GM12892 (cell line): ENCODE measurements around the gene RPL4.

Source experiments
- POLR2A ChIP-seq: IDR thresholded peaks from 2 replicates; pipeline ENCODE4 v1.6.1; 2011; ENCODE audit warnings: low read depth, low read length, control low read depth
- POLR2AphosphoS5 ChIP-seq: IDR thresholded peaks from 2 replicates; pipeline ENCODE4 v1.6.1; 2011; ENCODE audit warnings: low read depth, low read length, control low read depth
- TAF1 ChIP-seq: IDR thresholded peaks from 2 replicates; pipeline ENCODE4 v1.6.1; 2011; ENCODE audit warnings: low read depth, mild to moderate bottlenecking, control low read depth, low read length, borderline replicate concordance

DNA sequence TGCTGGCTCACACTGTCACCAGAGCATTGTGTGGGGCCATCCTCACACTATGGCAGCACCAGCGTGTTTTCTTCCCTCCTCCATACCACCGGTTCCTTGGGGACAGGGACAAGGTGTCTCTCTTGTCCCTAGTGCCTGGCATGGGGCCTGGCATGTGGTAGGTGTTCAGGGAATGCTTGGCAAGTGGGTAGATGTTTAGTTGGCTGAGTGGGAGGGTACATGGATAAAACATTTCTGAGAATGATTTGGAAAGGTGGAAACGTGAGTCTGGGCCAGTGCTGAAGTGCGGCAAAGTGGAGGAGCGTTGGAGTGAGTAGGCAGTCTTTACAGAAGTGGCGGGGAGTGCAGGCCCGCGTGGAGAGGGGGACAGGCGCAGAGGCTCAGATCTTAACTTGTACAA is 22.1 kb downstream of the RPL4 start:
- TF ChIP-seq POLR2A = no peak
- no peak for TF ChIP-seq POLR2AphosphoS5
- TF ChIP-seq TAF1 = no peak
